GM19452 (cell line): ENCODE data around the gene DDX46.
"Not testable (repeated sequence)": the region's sequence is repeated elsewhere in the genome, so short reads cannot be mapped to it uniquely, and the experiment has no call there.

ENCODE experiments used
- ATAC-seq: cut with Tn5 transposase; IDR thresholded peaks from one replicate; pipeline ENCODE4 v1.9.1; 2021; ENCODE audit not compliant: unreplicated experiment

DDX46 gene

GRCh38 chr5:134844252-134844651, 85.7 kb downstream of the DDX46 start:
- no peak for ATAC-seq

GRCh38 chr5:134845335-134845851, 86.8 kb downstream of the DDX46 start:
- ATAC-seq: no peak

- peak; percentile 98 for ATAC-seq
These were observed 87.5 kb downstream of the DDX46 start, which contains the start of gene C5orf24 for GRCh38 chr5:134845852-134846640. Gene C5orf24 (plus strand): TSS chr5:134845968. CDS start chr5:134854901, 8,933 bp downstream.

- ATAC-seq: no peak
These were observed 88.0 kb downstream of the DDX46 start for GRCh38 chr5:134846641-134846960.

- ATAC-seq: not testable (repeated sequence)
These were observed 90.9 kb downstream of the DDX46 start for GRCh38 chr5:134849434-134849933.

DNA sequence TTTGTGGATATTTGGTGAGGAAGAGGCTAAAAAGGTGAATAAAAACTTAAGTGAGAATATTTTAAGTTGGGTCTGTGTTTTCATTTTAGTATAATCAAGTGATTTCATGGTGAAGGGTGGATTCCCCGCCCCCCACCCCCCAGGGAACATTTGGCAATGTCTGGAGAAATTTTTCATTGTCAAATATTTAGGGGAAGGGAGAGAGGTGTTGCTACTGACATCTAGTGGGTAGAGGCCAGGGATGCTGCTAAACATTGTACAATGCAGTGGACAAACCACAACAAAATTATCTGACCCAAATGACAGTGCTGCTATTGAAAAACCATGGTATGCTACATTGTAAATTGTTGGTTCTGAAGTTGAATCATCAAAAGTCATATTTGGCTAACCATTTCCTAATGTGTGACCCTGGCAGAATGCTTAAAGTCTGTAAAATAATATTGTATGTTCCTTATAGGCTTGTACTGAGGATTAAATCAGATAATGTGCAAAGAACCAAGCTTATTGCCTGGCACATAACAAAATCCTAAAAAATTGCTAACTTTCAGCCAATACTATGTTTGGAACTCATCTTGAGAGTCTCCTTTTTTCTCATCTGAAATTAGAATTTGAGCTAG, 92.8 kb downstream of the DDX46 start:
- ATAC-seq: no peak

- ATAC-seq: not testable (repeated sequence)
These were observed 97.9 kb downstream of the DDX46 start for GRCh38 chr5:134856465-134856864.

- no peak for ATAC-seq
These were observed 98.8 kb downstream of the DDX46 start for GRCh38 chr5:134857401-134857800.

DNA sequence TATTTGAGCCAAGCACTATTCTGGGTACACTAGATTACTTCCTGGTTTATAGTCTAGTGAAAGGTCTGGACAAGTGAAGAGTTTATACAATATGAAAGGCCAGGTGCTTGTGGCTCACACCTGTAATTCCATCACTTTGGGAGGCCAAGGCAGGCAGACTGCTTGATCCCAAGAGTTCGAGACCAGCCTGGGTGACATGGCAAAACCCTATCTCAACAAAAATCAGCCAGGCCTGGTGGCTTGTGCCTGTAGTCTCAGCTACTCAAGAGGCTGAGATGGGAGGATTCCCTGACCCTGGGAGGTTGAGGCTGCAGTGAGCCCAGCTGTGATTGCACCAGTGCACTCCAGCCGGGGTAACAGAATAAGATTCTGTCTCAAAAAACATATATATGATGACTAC, 106.1 kb downstream of the DDX46 start:
- no peak for ATAC-seq

DNA sequence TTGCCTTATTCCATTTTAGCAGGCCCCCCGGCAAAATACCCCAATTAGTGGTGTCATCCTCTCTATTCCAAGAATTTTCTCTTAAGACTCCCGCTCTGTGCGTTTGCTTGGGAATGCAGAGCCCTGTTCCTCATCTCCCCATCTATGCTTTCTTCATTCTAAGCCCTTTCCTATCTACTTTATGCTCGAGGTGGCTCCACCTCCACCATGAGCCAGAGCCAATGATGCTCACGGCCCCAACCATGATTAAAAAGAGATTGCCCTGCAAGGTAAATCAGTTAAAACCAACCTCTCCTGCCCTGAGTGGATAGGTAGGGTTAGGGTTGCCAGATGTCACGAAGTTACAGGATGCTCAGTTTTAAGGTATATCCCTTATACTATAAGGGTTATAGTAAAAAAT, 114.9 kb downstream of the DDX46 start:
- no peak for ATAC-seq

DNA sequence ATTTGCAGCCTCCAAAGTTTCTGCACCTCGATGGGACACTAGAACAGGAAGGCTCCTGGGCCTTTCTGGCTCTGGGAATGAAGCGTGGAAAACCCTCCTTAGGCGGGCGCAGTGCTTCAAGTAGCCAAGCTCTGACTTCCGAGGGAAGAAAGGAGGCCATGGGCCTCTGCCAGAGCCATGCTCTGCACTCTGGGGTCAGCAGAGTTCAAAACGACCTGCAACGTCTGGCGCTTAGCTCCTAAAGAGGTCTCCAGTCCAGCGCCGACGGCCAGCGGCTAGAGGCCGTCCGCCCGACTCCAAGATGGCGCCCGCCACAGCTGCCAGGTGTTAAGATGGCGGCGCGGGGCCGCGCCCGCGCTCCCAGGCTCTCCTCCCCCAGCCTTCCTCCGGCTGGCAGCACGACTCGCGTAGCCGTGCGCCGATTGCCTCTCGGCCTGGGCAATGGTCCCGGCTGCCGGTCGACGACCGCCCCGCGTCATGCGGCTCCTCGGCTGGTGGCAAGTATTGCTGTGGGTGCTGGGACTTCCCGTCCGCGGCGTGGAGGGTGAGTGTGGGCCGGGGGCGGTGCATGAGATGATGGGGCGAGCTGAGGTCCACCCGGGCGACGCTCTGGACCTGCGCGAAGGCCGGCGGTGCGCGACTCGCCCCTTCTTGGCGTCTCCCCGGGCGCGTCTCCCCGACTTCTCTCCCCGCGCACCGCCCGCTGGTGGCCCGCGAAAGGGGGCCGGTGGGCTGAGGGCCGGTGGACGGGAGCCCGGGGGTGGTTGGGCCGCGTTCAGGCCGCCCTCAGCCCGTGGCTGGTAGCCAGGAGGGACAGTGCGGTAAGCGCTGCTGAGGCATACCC, 115.6 kb downstream of the DDX46 start, which contains the start of gene TXNDC15:
TXNDC15 (plus strand) TSS at position 385 of the 844 bp plus-strand sequence; CDS start at position 442, 57 bp downstream.
- ATAC-seq: peak; percentile 84

GRCh38 chr5:134874831-134875655, 116.5 kb downstream of the DDX46 start:
- peak; percentile 23 for ATAC-seq

GRCh38 chr5:134877159-134877558, 118.6 kb downstream of the DDX46 start:
- ATAC-seq: peak; percentile 37

GRCh38 chr5:134878403-134878802, 119.8 kb downstream of the DDX46 start:
- no peak for ATAC-seq

GRCh38 chr5:134879456-134879855, 120.9 kb downstream of the DDX46 start:
- ATAC-seq: no peak
